A172 (cell line): Measurements from ENCODE around the gene MIPOL1. TPM values are rescaled to one million over a fixed set of nuclear protein-coding genes. Genes with fewer than 3 reads are reported as not detected.

Source experiments
- DNase-seq: peaks from one replicate; pipeline ENCODE4 v3.0.0-alpha.2; 2015; ENCODE audit warnings: low spot score
- total RNA-seq: library from RNA; depleted of rRNA; stranded (reverse); fragments of >200 nt; shearing (Covaris generic); gene quantifications from 2 replicates; pipeline ENCODE4 v1.2.3, GENCODE V29; 2014; rRNA removed

Gene MIPOL1
- total RNA-seq, 1 experiment from 2014 or later: not detected

DNA sequence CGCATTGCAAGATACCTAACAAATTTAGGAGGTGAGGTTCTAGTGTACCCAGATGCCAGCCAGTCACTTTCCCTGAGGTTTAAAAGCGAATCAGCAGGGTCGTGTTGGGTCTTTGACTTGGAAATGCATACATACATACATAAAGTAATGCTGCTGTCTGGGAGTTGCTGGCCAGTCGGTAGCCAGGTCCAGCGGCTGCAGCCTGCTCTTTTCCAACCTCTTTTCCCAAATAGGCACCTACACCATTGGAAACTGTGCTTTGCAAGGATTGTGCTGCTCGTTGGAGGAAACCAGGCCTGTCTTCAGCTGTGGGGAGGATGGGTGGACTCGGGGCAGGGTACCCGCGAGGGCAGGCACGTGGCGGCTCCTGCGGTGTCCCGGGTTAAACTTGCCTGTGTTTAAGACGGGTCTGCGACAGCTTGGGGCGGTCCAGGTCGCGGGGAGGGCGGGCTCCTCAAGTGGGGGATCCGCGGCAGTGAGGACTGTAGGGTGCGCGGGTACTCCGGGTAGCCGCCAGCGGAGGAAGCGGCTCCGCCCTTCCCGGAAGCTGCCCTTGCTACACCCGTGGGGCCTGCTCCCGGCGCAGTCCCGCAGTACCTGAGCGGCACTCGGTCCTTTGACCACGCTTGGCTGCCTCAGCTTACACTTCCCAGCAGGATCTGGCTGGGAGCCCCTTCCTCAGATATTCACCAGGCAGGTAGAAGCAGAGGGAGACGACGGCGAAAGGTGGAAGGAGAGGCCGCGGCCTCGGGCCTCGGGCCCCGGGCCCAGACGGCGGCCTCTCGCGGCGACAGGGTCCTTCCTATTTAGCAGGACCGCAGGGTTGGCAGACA lies 400.4 kb downstream of the MIPOL1 start:
- no peak for DNase-seq

- no peak for DNase-seq
Measured at GRCh38 chr14:37598747-37599506, 401.2 kb downstream of the MIPOL1 start.

GRCh38 chr14:37599507-37600368 lies 402.0 kb downstream of the MIPOL1 start:
- no peak for DNase-seq

DNA sequence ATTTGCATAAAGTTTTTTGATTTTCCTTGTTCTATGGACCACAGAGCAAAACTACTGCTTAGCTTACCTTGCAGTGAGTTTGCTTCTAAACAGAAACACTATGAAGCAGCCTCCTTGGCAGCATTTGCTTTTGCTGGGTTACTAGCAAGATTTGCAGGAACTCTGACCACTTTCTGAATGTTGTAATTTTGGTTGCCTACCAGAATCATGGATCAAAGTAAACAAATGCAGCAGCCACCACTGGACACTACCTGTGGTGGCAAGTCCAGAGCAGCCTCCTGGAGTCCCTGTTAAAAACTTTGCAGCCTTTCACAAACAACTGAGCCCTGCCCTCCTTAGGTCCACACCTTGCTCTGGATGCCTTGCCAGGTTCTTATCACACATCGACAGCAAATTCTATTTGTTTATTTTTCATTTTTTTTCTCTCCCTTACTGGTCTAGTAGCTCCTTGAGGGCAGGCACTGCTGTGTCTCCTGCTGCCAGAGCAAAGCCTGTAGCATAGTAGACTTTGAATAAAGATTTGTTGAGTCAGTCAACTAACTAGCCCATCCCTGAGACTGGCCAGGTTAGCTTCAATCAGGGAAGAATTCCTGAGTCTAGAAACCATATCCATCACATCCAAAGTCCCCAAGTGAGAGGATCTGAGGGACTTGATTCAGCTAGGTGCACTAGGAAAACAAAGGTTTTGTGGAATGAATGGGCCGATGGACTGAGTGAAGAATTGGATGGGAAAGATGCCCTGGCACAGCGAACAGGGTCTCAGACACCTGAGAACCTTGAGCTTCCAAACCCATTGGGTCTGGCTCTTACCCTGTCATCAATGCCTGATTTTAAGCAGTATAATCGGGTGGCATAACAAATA lies 403.4 kb downstream of the MIPOL1 start:
- no peak for DNase-seq

DNA sequence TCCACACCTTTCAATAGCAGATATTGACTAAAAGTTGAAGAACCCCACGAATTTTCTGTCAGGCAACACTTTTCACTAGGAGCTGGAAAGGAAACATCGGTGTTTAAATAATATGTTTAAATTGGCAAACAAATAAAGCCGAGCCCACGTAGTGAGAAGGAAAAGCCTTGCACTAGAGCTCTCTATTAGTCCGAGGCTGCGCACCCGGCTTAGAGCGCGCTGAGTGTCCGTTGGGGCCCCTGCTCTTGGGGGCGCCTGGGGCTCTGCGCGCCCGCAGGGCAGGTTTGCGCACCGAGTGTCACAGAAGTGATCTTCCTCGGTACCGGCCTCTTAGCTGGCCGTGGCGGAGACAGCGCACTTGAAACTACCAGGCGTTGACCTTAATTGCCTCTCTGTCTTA lies 404.1 kb downstream of the MIPOL1 start:
- no peak for DNase-seq

Other genes with a start within 250 kb of the MIPOL1 start
- gene SLC25A21, start 25.3 kb upstream of the MIPOL1 start, total RNA-seq: 0.22 TPM in 1 of 2 replicates, not detected in the other